Measurements from ENCODE around the gene PSMB2. TPM values are rescaled to one million over a fixed set of nuclear protein-coding genes. Genes with fewer than 3 reads are reported as not detected.

The PSMB2 gene
- total RNA-seq, 1 experiment from 2014 or later = 122 TPM

- peaks cover 26% of the 10 kb centered on the region for H3K27me3 ChIP-seq (ENCODE audit: insufficient read depth, low read length)
- no peaks in the 10 kb centered on the region for H3K4me1 ChIP-seq (ENCODE audit: control insufficient read depth in 1 of 2, insufficient read depth in 2 of 2, low read length in 2 of 2)
- no peak overlapping the region for H3K27ac ChIP-seq (ENCODE audit: low read depth, low read length)
- RAD21 ChIA-PET (ENCODE audit: low non-redundant PET in 1 of 2, low total read pairs in 2 of 2, uncharacterized antibody in 2 of 2, unreplicated experiment in 2 of 2) = no interaction called here
- CTCF ChIA-PET = no interaction called here
- H3K79me2 ChIP-seq (ENCODE audit: insufficient read depth, low read length) = no peaks in the 10 kb centered on the region
- no peak overlapping the region for H3K9ac ChIP-seq (ENCODE audit: low read length)
- DNase-seq (ENCODE audit: low read depth, low spot score) = no peak
- H4K20me1 ChIP-seq (ENCODE audit: insufficient read depth) = no peaks in the 10 kb centered on the region
- no peak for ATAC-seq
- no peak overlapping the region for H2AFZ ChIP-seq (ENCODE audit: low read depth, low read length, poor library complexity, severe bottlenecking)
- H3K4me3 ChIP-seq (replicated peaks in 1 of 2; ENCODE audit: low read depth in 1 of 2, low read length in 2 of 2) = no peak overlapping the region
- H3K36me3 ChIP-seq (ENCODE audit: control insufficient read depth in 1 of 2, insufficient read depth in 2 of 2, low read length in 2 of 2) = no peaks in the 10 kb centered on the region
- H3K9me2 ChIP-seq (ENCODE audit: insufficient read depth) = no peaks in the 10 kb centered on the region
- TF ChIP-seq CEBPB (IDR thresholded peaks at IDR 0.05; ENCODE audit: low read depth) (no peak), SIN3A (IDR thresholded peaks at IDR 0.05; ENCODE audit: low read depth) (no peak), FOSL1 (IDR thresholded peaks at IDR 0.05; ENCODE audit: low read depth) (no peak), ATF3 (IDR thresholded peaks at IDR 0.05) (no peak), ZFX (IDR thresholded peaks at IDR 0.05) (no peak), YY1 (IDR thresholded peaks at IDR 0.05; ENCODE audit: extremely low read depth, insufficient replicate concordance, low read depth, low read length) (no peak), EZH2phosphoT487 (IDR thresholded peaks at IDR 0.05; ENCODE audit: borderline replicate concordance) (no peak), CTCF (IDR thresholded peaks at IDR 0.05 in 2 of 3, conservative IDR thresholded peaks at IDR 0.05 in 1 of 3; ENCODE audit: borderline replicate concordance in 1 of 3, insufficient read depth in 1 of 3, low read depth in 2 of 3, low read length in 2 of 3) (no peak), SRF (IDR thresholded peaks at IDR 0.05; ENCODE audit: low read depth) (no peak)
- POLR2A ChIA-PET = interaction anchor here (1.0 kb wide), 1 partner anchor 11 kb away, joined by 3 read pairs; no protein-coding TSS in a partner anchor
- no TSS peak for BruUV-seq (replicated peaks)
- no peaks in the 10 kb centered on the region for H3K9me3 ChIP-seq (ENCODE audit: control insufficient read depth in 1 of 2, insufficient read depth in 1 of 2, low read depth in 1 of 2, low read length in 2 of 2)
- intact Hi-C loops (cut with micrococcal nuclease) = no loop called here
- no peak overlapping the region for H3K4me2 ChIP-seq (ENCODE audit: low read length)
Measured at GRCh38 chr1:35656863-35657232, 15.5 kb upstream of the PSMB2 start.

Measured in HCT116 (cell line).